ENCODE results near the gene TMED5.

TMED5 gene

DNA sequence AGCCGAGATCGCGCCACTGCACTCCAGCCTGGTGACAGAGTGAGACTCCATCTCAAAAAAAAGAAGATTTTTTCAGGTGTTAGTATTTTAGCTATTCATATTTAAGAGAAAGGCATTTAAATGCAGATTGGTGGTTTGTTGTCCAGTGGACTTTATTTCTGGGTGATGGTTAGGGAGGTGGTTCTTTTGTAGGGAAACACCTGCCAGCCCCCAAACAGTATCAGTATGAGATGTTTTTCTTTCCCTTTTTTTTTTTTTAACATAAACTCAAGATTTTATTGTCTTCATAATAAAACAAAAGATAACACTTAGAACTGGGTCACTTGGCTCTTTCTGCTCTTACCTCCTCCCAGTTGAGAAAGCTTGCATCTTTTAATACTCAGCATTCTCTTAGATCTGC, 10.2 kb upstream of the TMED5 start:
- TF ChIP-seq, protein P1, sequence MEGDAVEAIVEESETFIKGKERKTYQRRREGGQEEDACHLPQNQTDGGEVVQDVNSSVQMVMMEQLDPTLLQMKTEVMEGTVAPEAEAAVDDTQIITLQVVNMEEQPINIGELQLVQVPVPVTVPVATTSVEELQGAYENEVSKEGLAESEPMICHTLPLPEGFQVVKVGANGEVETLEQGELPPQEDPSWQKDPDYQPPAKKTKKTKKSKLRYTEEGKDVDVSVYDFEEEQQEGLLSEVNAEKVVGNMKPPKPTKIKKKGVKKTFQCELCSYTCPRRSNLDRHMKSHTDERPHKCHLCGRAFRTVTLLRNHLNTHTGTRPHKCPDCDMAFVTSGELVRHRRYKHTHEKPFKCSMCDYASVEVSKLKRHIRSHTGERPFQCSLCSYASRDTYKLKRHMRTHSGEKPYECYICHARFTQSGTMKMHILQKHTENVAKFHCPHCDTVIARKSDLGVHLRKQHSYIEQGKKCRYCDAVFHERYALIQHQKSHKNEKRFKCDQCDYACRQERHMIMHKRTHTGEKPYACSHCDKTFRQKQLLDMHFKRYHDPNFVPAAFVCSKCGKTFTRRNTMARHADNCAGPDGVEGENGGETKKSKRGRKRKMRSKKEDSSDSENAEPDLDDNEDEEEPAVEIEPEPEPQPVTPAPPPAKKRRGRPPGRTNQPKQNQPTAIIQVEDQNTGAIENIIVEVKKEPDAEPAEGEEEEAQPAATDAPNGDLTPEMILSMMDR (IDR thresholded peaks at IDR 0.05): no peak
- H2AFZ ChIP-seq: no peak overlapping the region
- no peaks in the 10 kb centered on the region for H3K9me3 ChIP-seq (ENCODE audit: control insufficient read depth, low read length)
- no peak overlapping the region for H3K4me3 ChIP-seq (ENCODE audit: low read depth, low read length)
- H3K27me3 ChIP-seq (ENCODE audit: control insufficient read depth, insufficient read depth, low read length): no peaks in the 10 kb centered on the region
- H3K79me2 ChIP-seq: no peaks in the 10 kb centered on the region
- H3K4me1 ChIP-seq: no peaks in the 10 kb centered on the region
- H3K27ac ChIP-seq: no peak overlapping the region
- H3K4me2 ChIP-seq (ENCODE audit: low read length): no peak overlapping the region
- H3K36me3 ChIP-seq (ENCODE audit: control insufficient read depth, insufficient read depth, low read length): no peaks in the 10 kb centered on the region
- H3K9ac ChIP-seq: no peak overlapping the region

DNA sequence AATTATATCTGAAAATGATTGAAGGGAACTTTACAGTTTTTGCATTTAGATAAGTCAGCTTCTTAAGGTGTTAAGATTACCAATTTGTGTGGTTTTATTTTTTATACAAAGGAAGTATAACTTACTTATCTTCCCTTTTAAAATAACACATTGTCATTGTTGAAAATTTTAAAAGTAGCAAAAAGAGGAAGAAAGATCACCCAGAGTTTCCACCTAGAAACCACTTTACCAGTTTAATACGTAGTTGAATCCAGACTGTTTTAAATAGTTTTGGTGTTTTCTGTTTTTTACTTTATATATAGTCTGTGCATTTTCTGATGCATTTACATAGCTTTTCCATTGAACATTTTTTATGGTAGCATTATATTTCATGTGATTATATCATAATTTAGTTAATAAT, 6.5 kb upstream of the TMED5 start:
- H2AFZ ChIP-seq: no peak overlapping the region
- H3K79me2 ChIP-seq: no peaks in the 10 kb centered on the region
- no peaks in the 10 kb centered on the region for H3K27me3 ChIP-seq (ENCODE audit: control insufficient read depth, insufficient read depth, low read length)
- H3K9me3 ChIP-seq (ENCODE audit: control insufficient read depth, low read length): no peaks in the 10 kb centered on the region
- H3K27ac ChIP-seq: no peak overlapping the region
- no peak overlapping the region for H3K9ac ChIP-seq
- H3K4me3 ChIP-seq (ENCODE audit: low read depth, low read length): no peak overlapping the region
- no peak overlapping the region for H3K4me2 ChIP-seq (ENCODE audit: low read length)
- no peaks in the 10 kb centered on the region for H3K4me1 ChIP-seq
- TF ChIP-seq, protein P1 (IDR thresholded peaks at IDR 0.05): no peak
- H3K36me3 ChIP-seq (ENCODE audit: control insufficient read depth, insufficient read depth, low read length): no peaks in the 10 kb centered on the region

DNA sequence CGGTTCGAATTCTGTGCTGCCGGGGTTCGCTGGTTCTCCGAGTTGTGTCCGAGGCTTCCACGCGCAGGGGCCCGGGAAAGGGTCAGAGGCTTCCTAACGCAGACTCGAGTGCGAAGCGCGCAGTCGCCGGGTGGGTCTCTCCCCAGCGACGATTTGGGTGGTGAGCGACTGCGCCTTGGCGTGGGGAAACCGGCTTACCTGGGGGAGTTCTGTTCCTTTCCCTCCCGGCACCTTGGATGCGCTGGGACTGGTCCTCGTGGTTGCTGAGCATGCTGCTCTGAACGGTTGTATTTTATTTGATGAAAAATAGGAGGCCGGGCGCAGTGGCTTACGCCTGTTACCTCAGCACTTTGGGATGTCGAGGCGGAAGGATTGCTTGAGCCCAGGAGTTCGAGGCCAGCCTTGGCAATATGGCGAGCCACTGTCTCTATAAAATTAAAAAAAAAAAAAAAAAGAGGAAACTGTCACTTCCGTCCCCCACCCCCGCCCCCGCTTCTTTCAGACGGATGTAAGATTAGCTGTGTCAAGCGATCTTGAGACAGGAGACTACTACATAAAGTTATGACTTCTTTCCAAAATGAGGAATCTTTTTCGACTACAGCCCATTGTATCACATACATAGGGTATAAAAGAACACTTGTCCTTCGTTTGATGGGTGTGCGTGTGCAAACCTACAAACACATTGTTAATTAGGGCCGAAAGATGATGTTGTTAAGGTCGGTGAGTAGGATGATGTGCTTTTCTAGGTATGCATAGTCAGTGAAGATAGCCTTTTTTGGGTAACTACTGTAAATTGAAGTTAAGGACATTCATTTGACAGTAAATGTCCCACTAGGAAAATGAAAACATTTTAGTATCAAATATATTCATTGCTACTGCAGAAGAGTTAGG, 755 bp upstream of the TMED5 start, which contains the start of gene CCDC18:
CCDC18 (plus strand) TSS at position 2 of the 891 bp plus-strand sequence. CDS start 2,638 bp downstream, outside the sequence.
- Histone ChIP-seq H3K4me3 (ENCODE audit: low read depth, low read length) (peak within 1 kb of the TSS; percentile 93), H3K79me2 (peaks cover 6% of the 10 kb centered on the region), H3K4me1 (no peaks in the 10 kb centered on the region)

DNA sequence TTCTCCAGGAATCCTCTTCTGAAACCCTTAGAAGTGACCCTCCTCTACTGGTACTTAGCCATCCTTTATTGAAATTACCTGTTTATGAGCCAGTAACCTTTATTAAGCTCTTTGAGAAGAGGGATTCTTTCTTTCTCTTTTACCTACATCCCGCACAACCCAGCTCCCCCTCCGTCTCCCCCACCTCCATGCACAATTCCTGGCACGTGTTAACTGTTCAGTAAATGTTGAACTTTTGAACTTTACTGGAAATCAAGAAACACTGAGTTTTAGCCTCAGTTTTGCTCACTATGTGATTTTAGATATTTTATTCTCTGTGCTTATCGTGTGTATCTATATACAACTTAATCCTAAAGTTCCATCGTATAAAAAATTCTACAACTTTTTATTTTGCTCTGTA, 1.8 kb downstream of the TMED5 start:
- H3K36me3 ChIP-seq (ENCODE audit: control insufficient read depth, insufficient read depth, low read length): no peaks in the 10 kb centered on the region
- H3K9ac ChIP-seq: no peak overlapping the region
- TF ChIP-seq, protein P1 (IDR thresholded peaks at IDR 0.05): no peak
- no peaks in the 10 kb centered on the region for H3K27me3 ChIP-seq (ENCODE audit: control insufficient read depth, insufficient read depth, low read length)
- peak overlapping the region; percentile 93 for H3K4me3 ChIP-seq (ENCODE audit: low read depth, low read length)
- H3K4me2 ChIP-seq (ENCODE audit: low read length): peak overlapping the region; percentile 99
- H3K4me1 ChIP-seq: no peaks in the 10 kb centered on the region
- no peaks in the 10 kb centered on the region for H3K9me3 ChIP-seq (ENCODE audit: control insufficient read depth, low read length)
- H2AFZ ChIP-seq: no peak overlapping the region
- no peak overlapping the region for H3K27ac ChIP-seq
- peaks cover 16% of the 10 kb centered on the region for H3K79me2 ChIP-seq

More for the DNA sequence above, 755 bp upstream of the TMED5 start, which contains the start of gene CCDC18:
- H3K27me3 ChIP-seq (ENCODE audit: control insufficient read depth, insufficient read depth, low read length): no peaks in the 10 kb centered on the region
- H3K4me2 ChIP-seq (ENCODE audit: low read length): peak within 1 kb of the TSS; percentile 99
- H3K9ac ChIP-seq: no peak within 1 kb of the TSS
- TF ChIP-seq, protein P1 (IDR thresholded peaks at IDR 0.05): no peak
- peak within 1 kb of the TSS; percentile 98 for H2AFZ ChIP-seq
- no peaks in the 10 kb centered on the region for H3K9me3 ChIP-seq (ENCODE audit: control insufficient read depth, low read length)
- no peaks in the 10 kb centered on the region for H3K36me3 ChIP-seq (ENCODE audit: control insufficient read depth, insufficient read depth, low read length)
- peak within 1 kb of the TSS; percentile 94 for H3K27ac ChIP-seq
